Upper lobe of left lung (tissue), 4 donors: ENCODE data around the gene LGALS7B.
"Not testable (repeated sequence)": the region's sequence is repeated elsewhere in the genome, so short reads cannot be mapped to it uniquely, and the experiment has no call there.

Source experiments
- CTCF ChIP-seq, 6 experiments: fragments of 450-650 bp in 4 of 6; fragments of 200-600 bp in 2 of 6; sonication (generic) in 2 of 6; IDR thresholded peaks; one replicate each; pipeline ENCODE4 v1.5.1; 2016 to 2019; ENCODE audit warnings: antibody characterized with exemption in 6 of 6
- EP300 ChIP-seq, 4 donors: sonication (generic); formaldehyde crosslinking; IDR thresholded peaks; one replicate each; pipeline ENCODE4 v1.5.1; 2017; ENCODE audit warnings: antibody characterized with exemption in 4 of 4, control low read depth in 2 of 4
- POLR2A ChIP-seq, 4 donors: fragments of 450-650 bp; IDR thresholded peaks; one replicate each; pipeline ENCODE4 v1.5.1; 2016 to 2017; ENCODE audit warnings: antibody characterized with exemption in 4 of 4, mild to moderate bottlenecking in 2 of 4
- POLR2AphosphoS5 ChIP-seq, 2 donors: sonication (generic); formaldehyde crosslinking; IDR thresholded peaks; one replicate each; pipeline ENCODE4 v1.5.1; 2017; ENCODE audit warnings: antibody characterized with exemption in 2 of 2

GRCh38 chr19:38786061-38786460 is 2.9 kb upstream of the LGALS7B start:
- not testable (repeated sequence) for TF ChIP-seq CTCF, POLR2A, EP300, POLR2AphosphoS5 (IDR thresholded peaks at IDR 0.05)
